ENCODE measurements around the gene LRRC52.

The LRRC52 gene, protein sequence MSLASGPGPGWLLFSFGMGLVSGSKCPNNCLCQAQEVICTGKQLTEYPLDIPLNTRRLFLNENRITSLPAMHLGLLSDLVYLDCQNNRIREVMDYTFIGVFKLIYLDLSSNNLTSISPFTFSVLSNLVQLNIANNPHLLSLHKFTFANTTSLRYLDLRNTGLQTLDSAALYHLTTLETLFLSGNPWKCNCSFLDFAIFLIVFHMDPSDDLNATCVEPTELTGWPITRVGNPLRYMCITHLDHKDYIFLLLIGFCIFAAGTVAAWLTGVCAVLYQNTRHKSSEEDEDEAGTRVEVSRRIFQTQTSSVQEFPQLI

GRCh38 chr1:165543532-165544438 lies at the start of gene LRRC52:
TSS of gene LRRC52 (plus strand) at chr1:165544000. CDS start at chr1:165544297, 297 bp downstream.
- DNase-seq: no peak

- DNase-seq: no peak
Observed at GRCh38 chr1:165494949-165495857, 48.6 kb upstream of the LRRC52 start.

GRCh38 chr1:165495858-165496205 lies 48.0 kb upstream of the LRRC52 start:
- DNase-seq: no peak

GRCh38 chr1:165496501-165496900 lies 47.3 kb upstream of the LRRC52 start:
- DNase-seq: no peak

DNA sequence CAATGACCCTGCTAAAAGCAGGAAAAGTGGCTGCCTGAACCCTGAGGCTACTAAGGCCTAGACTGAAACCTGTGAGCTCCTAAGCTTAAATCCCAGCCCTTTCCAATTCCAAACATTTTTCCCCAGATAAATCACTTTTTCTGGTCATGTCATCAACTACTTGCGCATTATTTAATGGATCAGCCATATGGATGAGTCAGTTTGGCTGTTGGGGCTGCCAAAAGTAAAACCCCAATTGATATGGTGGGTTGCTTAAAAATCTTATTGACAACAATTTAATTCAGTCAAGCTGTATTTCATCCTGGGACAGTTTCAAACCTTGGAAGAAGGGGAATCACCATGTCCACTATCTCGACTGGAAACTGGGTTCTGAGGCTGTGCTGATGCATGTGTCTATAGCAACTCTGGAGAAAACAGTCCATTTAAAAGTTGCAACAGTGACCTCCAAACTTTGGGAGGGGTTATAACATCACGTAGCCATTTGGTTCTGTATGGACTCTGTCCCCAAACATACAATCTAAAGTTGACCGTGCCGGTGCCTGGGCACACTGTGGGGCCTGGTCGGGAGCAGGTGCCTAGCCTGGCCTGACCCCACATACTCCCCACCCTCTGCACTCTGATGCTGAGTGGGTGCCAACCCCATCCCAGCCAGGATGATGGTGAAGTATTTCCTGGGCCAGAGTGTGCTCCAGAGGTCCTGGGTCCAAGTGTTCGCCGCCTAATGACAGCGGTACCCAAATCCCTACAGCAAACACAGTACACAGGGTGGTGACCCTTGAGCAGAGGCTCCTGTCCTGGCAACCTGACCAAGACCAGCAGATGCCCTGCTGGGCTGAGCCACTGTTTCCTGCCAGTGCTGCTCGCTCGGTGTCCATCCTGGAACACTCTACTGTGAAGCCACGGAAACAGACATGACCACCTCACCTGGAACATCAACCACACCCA lies 46.5 kb upstream of the LRRC52 start:
- DNase-seq: no peak

DNA sequence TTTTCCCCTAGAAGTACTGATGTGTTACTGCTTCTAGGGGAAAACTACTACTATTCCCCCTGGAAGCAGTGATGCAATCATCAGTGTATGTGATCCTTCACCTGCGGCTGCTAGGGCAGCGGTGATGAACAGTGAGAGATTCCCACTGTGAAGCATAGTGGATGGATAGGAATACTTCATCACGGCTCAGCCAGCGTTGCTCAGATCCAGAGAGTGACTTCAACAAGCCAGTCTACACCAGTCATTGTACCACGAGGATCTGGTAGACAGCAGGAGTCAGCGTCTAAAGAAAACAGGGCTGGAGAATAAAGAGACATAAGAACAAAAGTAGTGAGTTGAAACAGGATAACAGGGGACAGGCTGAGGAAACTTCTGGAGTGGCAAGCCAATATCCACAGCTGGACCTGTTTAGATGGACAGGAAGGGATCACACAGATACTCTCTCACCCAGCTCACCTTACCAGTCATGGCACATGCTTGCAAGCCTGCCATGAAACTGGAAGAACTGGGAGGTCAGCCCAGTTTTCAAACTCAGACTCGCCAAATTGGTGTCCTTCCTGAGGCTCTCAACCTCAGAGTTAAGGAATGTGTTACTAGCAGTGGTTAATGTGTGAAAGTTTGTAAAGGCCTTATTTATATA lies 42.4 kb upstream of the LRRC52 start:
- no peak for DNase-seq

DNA sequence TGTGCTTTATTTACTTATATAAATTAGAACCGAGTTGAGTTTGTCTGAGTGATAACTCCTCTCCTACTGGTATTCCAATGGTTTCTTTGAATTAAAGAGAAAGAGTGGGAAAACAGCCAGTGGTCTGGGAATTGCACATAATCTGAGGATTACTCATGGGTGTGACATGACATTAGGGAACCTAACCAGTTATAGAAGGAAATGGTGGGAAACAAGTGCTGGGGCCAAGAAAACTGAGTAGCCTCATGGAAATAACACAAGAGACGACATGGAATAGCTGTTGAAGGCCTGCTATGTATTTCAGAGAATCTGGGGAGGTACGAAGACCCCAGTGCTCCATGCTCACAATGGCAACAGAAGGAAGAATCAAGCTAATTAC lies 41.8 kb upstream of the LRRC52 start:
- no peak for DNase-seq

DNA sequence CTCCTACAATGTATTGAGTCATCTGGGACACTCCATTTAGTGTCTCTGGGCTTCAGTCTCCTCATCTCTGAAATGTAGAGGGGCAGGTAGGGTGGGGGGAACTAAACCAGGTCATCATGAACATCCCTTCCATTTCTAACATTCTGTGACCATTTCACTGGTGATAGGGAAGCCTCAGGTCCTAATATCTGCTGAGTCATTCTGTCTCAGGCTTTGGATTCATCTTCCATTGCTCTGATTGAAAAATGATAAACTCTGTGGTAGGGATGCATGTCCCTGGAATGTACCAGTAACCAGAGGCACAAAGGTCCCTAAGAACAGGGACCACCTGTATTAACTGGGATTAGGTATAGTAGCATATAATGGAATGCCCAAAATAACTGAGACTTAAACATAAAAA lies 36.2 kb upstream of the LRRC52 start:
- no peak for DNase-seq

GRCh38 chr1:165508291-165508690 lies 35.5 kb upstream of the LRRC52 start:
- no peak for DNase-seq

GRCh38 chr1:165512816-165513215 lies 31.0 kb upstream of the LRRC52 start:
- DNase-seq: no peak

DNA sequence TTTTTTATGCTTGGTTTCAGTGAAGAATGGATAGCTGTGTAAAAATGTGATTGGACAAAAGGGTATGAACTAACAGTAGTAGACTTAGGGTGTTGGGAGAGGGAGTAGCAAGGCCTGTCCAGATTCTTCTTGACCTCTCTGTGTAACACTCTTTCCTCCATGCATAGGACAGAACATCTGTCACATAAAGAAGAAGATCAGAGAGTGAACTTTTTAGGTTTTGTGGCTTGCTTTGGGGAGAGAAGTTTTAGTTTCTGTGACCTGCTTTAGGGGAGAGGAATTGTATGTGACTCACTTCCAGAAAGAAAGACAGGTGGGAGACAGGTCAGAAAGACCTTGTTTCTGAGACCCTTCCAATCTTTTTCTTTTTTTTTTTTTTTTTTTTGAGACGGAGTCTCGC lies 27.3 kb upstream of the LRRC52 start:
- DNase-seq: no peak

GRCh38 chr1:165520646-165521045 lies 23.2 kb upstream of the LRRC52 start:
- no peak for DNase-seq

DNA sequence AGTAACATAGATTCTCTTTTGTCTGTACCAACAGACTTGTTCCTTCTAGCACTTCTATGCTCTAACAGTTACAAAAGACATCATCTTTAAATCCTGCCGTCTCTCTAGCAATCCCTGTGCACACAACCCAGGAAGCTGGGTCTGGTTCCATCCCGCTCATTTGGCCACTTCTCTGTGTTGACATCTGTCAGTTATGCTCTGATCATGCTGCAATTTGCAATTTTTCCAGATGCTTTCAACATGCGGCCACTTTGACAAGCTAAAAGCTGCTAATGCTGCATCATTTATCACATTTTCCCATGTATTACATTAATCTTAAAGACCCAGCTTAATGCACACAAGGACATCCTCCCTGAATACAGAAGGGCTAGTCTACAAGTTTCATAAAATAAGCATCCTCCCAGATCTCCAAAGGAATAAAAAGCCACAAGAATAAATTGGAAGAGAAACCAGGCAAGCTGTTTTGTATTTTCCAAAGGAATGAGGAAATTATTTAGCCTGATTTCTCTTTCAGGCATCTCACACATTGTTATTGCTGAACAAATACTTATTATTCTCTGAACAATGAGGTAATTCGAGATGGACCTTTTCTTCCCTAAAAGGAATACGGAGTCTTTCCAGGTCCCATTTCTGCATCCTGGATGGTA lies 19.0 kb upstream of the LRRC52 start:
- no peak for DNase-seq

DNA sequence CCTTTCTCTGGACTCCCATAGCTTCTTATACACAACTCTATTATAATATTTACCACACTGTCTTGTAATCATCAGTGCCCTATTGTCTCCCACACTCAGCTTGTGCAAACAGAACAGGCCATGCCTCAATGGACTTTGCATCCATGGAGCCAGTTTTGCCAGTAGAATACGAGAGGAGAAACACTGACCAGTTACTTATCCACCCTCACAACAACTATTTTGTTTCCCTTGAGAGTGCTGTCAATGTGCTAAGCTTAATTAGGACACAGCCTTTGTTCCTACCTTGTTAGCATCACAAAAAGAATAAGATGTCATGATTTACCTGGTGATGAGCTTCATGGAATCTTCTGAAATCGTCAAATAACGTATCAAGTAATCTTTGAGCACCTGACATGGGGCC lies 18.1 kb upstream of the LRRC52 start:
- no peak for DNase-seq

GRCh38 chr1:165527251-165528007 lies 16.4 kb upstream of the LRRC52 start:
- DNase-seq: no peak

DNA sequence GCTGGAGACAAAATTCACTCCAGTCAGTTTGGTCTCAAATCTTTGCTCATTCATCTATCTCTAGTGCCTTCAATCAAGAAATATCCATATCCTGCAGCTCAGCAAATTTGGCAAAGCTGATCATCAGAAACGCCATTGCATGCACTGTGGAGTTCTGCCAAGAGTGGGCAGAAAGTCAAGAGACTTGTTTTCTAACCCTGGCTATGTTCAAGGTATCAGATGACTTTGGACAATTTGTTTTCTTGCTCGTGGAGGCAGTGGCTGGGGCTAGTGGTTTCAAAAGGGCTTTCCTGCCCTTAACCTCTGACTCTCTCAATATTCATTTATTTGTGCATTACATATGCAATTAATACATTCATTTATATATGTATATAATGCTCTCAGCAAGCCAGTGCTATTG lies 12.8 kb upstream of the LRRC52 start:
- no peak for DNase-seq

DNA sequence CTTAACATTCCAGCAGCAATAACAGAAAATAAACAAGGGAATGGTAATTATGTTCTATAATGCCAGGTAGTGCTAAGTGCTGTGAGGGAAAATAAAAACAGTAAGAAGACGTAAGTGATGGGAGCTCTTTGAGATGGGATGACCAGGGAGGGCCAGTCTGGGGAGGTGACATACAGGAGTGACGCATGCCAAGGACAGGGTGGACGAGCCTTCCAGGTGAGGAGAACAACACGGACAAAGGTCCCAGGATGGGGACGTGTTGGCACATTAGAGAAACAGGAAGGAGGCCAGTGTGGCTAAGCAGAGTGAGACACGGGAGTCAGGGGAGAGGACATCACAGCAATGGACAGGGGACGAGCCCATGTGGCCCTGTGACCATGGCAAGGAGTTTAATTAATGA lies 11.7 kb upstream of the LRRC52 start:
- DNase-seq: no peak

DNA sequence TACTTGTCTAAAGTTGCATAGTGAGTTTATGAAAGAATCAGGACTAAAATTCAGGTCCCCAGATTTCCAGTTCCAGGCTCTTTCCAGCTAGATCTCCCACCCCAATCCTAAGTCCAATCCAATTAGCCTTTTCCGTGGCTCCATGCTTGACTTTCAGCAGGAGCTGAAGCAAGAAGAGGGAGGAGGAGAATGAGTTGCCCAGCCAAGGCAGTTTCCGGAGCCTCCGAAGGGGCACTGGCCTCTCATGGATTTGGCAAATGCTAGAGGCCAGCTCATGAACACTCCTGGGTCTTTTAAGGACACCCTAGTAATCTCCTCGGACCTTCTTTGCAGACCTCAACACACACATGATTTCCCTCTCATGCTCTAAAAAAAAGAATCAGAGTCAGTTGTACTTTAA lies 10.5 kb upstream of the LRRC52 start:
- no peak for DNase-seq

GRCh38 chr1:165536016-165536415 lies 7.8 kb upstream of the LRRC52 start:
- DNase-seq: no peak
